Endometrial microvascular endothelial cells (primary cell): ENCODE results near the gene CFAP92. TPM values are rescaled to one million over a fixed set of nuclear protein-coding genes. Genes with fewer than 3 reads are reported as not detected.

Experiments used
- in situ Hi-C: cut with HindIII; loops from 2 replicates; pipeline ENCODE4 v1.10.0; 2017; ENCODE audit warnings: low sequenced_read_pairs, low pct_unique_long_range_greater_than_20kb; ENCODE audit errors: inconsistent ontology term
- total RNA-seq: library from RNA; depleted of rRNA; stranded (reverse); fragments of >200 nt; gene quantifications from one replicate; pipeline ENCODE4 v1.2.3, GENCODE V29; 2015; ENCODE audit errors: inconsistent ontology term

Gene CFAP92
- total RNA-seq, 1 donor from 2014 or later: not detected

DNA sequence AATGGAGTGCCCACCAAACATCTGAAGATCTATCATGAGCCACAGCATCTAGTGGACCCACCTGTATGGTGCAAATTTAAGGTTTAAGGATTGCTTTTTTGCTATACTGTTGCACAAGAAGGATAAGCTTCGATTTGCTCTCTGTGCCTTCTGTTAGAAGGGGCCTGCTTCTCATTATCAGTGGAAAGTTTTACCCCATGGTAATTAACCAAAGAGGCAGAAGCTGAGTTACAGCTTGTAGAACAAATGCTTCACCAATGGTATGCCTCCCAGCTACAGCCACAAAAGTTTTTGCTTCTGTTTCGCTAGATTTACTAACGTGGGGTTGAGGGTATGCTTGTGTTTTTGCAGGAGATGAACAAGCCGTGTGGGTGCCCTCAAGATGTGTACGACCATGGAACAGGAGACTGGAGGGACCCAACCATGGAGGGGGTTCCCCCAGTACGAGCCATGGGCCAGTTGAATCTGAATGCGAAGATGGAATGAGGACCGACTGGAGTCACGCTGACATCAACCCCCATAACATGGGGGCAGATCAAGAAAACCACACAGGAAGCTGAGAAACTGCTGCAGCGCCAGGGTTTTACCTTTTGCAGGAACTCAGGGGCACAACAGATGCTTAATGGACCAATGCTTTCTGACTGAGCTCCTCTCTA is 70.9 kb downstream of the CFAP92 start:
- in situ Hi-C loops: no loop called here

DNA sequence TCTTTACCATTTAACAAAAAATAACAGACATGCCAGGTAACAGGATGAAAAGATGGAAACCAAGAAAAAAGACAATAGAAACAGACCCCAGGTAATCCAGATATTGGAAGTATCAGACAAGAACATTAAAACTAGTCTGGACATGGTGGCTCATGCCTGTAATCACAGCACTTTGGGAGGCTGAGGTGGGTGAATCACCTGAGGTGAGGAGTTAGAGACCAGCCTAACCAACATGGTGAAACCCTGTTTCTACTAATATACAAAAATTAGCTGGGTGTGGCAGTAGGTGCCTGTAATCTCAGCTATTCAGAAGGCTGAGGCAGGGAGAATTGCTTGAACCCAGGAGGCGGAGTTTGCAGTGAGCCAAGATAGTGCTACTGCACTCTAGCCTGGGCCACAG is 73.9 kb downstream of the CFAP92 start:
- in situ Hi-C loops: no loop called here

DNA sequence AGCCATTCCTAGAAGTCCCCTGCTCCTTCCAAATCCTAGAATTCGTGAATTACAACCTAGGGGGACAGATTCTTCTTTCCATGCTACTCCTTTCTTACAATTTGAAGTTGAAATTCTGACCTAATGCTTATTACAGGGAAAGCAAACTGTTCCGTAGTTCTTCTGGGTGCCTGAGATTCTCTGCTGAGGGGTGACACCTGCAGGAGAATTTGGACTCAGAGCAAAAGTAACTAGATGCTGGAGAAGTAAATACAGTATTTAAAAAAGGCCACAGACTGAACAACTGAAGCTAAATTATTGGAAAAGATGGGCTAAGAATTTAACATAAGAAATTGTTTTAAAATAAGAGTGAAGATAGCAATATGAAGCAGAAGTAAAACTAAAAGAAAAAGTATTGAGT is 76.6 kb downstream of the CFAP92 start:
- in situ Hi-C loops: no loop called here

DNA sequence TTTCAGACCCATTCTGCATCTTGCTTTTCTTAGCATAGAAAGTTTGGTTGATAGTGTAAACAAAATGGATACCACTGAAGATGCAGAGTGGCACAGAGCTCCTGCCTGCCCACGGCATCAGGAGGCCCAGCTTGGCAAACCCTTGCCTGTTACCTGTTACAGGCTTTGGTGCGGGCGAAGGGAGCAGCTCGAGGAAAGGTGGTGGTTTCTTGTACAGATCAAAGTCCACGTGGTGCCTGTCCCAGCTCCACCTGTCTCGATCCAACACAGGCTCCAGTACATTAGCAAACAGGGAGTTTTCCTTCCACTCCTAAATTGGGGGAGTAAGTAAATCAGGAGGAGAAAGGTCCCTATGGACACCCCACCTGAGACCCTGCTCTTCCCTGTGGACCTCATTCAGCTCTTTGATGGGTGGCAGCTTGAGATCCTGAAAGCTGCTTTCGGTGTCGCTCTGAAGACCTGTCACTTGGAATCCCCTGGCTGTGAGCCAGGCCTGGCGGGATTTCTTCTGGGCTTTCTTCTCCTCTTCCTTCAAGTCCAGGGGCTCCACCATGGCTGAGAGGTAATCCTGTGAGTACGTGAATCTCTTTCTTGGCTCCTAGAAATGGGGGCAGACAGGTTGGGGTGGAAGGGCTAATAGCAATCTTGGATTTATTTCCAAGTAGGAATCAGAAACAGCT is 78.8 kb downstream of the CFAP92 start:
- in situ Hi-C loops: no loop called here

DNA sequence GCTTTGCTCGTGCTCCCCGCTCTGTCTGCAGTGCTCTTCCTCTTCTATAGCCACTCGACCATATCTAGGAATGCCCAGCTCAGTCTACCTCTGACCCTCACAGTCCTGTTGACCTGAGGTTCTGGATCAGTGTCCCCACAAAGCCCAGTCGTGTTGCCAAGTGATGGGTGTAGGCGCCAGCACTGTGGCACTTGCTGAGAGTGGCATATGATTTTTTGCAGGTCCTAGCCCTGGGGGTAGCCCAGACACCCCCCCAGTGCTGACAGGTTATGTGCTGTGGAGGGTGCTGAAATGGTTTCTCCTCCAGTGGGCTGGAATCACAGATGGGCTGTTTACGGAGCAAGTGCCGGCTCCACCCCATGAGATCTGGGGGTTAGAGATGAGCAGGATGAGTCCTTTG is 82.0 kb downstream of the CFAP92 start:
- in situ Hi-C loops: no loop called here

DNA sequence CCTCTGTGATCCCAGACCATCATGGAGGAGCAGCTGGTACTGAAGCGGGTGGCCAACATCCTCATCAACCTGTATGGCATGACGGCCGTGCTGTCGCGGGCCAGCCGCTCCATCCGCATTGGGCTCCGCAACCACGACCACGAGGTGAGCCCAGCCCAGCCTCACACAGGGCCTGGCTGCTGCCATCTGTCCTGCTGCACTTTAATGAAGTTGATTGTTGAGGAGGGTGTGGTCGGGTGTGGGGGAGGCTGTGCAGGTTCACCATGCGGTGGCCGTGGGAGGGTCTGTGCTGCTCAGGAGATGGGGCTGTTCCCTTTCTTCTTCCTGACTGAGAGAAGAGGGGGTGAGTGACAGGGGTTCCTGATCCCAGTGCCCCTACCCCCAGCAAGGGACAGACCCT is 83.9 kb downstream of the CFAP92 start:
- in situ Hi-C loops: no loop called here

DNA sequence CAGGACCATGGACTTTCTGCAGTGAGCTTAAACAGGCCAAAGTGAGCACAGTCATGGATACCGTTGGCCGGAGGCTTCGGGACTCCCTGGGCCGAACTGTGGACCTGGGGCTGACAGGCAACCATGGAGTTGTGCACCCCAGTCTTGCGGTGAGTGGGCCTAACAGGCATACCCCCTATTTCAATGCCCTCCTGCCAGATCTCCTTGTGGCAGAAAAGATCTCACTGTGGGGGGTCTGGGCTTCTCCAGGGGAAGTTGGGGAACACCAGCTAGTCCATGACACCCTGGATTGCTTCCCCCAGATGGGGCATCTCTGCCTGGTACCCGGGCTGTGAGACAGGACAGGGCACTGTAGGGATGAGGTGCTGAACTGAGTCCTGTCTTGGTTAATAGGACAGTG is 84.9 kb downstream of the CFAP92 start:
- in situ Hi-C loops: no loop called here

DNA sequence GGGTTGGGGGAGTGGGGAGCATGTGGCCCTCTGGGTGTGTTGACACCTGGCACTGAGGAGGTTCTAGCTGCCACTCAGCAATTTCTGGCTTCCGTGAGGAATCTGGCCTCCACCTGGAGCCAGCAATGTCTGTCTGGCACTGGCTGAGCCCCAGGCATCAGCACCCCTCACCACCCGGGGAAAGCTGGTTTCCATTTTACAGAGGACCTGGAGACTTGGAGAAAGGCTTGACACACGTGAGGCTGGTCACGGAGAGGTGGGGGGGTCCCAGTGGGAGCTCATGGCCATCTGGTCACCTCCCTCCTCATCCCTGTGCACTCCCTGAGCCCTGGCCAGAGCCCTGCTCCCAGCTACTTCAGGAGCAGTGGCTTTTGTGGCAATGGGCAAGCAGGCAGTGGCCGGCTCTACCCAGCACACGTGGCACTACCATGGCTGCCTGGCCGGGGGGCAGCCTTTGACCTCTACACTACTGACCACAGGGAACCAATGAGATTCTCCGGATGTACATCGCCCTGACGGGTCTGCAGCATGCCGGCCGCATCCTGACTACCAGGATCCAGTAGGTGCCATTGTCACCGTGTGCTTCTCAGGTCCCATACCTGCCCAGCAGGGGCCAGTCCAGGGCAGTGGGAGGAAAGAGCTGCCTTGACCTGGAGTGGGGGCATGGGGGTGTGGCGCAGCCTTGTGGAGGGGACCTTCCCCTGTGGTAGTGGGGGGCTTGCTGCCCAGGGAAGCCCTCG is 86.0 kb downstream of the CFAP92 start:
- in situ Hi-C loops: no loop called here

DNA sequence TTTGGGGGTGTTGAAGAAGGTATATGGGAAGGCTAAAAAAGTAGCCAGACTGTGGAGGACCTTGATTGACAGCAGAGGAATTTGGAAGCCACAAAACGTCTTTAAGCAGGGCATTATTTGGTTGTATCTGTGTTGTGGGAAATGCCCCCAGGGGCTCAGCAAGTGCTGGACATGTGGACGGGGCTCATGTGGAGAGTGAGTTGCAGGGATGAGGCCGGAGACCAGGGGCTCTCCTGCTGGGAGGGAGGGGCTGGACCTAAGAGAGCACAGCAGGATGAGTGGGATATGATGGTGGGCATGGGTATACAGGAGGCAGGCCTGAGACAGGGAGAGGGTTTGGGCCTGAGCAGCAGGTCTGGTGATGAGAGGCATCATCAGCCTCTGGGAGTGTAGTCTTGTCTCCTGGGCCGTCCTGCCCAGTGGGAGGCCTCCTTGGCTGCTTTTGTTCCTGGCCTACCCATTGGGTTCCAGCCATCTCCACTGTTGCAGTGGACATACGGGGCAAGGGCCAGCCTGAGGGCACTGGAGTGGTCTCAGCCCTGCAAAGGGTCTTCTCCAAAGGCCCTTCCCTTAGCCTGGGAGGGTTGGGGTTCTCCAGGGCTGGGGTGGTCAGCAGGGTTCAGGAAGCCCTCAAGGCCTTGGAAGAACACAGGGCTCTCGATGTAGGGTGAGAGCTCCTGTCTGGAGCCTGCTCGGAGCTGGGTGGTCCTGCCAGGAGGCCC is 86.9 kb downstream of the CFAP92 start:
- in situ Hi-C loops: no loop called here

DNA sequence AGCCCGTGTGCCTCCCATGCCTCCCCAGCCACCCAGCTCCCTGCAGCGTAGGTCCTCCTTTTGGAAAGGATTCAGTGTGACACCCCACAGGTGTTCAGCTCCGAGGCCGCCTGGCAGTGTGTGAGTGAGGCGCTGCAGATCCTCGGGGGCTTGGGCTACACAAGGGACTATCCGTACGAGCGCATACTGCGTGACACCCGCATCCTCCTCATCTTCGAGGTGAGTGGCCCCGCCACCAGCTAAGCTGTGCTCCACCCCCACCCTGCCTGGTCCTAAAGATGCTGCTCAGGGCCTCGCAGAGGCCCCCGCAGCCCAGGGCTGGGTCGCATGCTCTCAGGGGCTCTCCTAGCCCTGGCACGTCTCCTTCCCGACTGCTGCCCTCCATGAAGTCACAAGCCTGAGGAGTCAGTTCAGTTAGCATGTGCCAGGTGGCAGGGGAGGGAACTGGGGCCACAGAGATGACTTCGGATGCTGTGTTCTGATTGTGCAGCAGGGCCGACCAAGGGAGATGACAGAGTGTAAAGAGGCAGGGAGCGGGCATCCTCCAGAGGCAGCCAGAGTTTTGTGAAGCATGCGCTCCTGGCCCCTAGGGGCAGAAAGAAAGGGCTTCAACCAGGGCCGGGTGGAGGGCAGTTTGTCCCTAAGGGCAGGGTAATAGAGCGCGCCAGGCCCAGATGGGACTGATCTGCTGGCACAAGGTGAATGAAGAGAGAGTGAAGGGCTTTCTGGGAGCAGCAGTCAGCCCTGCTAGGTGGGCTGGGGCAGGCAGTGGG is 87.7 kb downstream of the CFAP92 start:
- in situ Hi-C loops: no loop called here

DNA sequence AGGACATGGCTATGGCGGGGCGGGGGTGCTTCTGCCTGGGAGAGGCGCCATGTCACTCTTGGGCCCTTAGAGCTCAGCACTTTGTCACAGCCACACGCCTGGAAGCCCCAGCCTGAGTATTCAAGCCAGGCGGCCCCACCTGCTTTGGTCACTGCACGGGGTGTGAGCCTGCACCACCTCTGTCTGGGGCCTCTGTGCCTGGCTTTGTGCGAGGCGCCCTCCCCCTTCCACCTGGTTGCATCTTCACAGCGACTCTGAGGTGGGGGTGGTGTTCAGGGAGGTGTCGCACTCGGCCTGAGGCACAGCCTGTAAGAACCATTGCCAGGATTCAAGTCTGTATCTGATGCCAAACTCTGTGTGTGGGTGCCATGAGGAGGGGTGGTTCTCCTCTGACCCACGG is 90.4 kb downstream of the CFAP92 start:
- in situ Hi-C loops: no loop called here

DNA sequence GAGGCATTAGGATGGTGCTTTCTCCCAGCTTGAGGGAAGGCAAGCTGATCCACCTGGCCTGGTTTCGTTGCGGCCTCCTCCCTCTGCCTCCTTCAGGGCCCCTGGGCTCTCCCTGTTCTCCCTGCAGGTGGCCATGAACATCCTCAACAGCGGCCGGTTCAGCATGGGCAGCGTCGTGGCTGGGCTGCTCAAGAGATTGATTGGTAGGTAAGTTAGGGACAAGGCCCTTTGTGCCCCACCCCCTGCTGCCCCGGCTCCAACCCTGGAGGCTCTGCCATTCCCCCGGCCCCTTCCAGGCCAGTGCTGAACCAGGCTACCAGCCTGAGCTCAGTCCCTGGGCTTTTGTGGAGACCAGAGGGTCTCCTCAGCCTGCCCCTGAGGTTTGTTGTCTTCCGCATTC is 91.5 kb downstream of the CFAP92 start:
- in situ Hi-C loops: no loop called here

DNA sequence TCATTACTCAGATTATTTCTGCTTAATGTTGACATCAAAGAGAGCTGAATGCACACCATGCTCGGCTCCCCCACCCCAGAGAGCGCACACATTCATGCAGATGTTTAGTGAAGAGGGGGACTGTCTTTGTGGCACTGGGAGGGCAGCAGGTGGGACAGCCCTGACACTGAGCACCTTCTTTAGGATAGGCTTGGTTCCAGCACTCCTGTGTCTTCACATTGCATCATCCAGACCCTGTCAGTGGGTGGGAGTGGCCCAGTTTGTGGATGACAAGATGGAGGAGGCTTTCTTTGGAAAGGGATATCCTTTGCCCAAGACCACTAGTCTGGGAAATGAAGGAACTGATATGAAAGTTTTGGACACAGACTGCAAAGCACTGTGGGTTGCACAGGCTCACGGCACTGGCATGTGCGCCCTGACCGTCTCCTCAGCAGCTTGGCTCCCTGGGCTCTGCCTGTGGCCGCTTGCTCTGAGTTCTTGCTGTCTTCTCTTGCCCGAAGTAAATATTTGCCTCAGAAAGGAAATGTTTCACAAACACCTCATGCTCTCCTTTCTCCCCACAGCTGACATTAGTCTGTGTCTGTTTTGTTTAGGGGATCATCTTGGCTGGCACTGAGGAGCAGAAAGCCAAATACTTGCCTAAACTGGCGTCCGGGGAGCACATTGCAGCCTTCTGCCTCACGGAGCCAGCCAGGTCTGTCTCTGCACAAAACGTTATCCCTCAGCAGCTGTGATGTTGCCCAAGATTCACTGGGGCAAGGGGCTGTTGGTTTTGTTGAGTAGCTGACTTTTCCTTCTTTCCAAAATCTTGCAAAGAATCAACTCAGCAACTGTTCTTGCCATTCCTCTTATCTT is 97.8 kb downstream of the CFAP92 start:
- in situ Hi-C loops: no loop called here

DNA sequence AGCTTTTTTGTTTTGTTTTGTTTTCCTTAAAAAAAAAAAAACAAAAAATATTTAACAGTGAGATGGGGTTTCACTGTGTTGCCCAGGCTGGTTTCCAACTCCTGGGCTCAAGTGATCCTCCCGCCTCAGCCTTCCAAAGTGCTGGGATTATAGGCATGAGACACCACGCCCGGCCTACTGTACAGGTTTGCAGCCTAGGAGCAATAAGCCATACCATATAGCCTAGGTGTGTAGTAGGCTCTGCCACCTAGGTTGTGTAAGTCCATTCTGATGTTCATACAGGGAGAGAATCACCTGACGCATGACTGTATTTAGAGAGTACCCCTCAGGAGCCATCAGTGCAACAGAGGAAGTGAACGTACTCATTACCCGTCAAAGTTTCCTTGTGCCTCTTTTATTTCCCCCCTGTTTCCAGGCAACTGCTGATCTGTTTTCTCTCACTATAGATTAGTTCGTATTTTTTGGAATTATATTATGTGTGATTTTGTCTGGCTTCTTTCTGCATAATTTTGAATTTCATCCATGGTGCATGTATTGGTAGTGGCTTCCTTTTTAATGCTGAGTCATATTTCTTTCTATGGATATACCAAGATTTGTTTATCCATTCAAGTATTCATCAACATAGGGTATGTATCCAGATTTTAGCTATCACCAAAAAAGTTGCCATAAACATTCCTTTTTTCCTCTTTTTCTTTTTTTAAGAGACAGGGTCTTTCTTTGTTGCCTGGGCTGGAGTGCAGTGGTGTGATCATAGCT is 104.6 kb downstream of the CFAP92 start:
- in situ Hi-C loops: no loop called here

DNA sequence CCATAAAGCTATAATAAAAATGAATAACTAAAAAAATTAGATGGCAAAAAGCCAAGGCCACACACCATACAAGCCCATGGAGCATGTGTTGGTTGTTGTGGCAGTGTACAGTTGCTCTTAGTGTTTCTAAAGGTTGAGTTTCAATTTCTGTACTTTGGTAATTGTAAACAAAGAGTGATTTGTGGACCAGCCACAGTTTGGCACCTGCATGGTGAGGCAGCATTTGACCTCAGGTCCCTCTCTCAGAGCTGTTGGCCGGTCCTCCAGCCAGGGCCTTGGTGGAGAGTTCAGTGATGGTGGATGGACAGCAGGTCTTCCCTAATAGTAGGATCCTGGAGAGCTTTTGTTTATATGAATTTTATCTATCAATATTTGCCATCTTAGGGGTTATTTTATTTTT is 108.9 kb downstream of the CFAP92 start:
- in situ Hi-C loops: no loop called here

DNA sequence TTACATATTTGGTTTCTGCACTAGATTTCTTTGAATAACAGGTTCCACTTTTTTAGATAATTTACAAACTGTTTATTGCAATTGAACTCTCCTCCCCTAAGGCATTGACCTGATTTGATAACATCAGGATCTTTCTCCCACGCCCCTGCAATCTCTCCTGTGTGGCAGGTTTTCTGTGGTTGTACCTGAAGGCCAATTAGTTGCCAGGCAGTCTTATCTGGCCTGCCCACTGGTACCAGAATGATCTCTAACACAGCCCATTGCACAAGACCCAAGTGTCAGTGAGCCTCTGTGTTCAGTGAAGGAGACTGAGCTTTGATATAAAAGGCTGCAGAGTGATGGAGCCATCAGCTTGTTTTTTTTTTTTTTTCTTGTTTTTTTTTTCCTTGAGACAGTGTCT is 111.2 kb downstream of the CFAP92 start:
- in situ Hi-C loops: no loop called here

DNA sequence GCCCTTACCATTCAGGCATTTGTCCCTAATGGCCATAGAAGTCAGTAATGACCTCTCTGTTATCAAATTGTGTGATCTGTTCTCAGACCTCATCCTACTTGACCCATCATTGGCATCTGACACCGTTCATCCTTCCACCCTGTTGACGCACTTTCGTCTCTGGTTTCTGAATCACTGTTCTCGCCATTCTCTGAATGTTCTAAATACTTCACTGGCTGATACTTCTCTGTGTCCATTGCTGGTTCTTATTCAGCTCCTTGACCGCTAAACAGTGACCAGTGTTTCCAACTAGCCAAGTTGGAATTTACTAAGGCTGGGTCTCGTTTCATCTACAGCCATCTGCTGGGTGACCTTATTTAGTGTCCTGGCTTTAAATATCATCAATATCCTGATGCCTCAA is 112.3 kb downstream of the CFAP92 start:
- in situ Hi-C loops: no loop called here
